Measurements from ENCODE around the gene SLC39A3. TPM values are rescaled to one million over a fixed set of nuclear protein-coding genes. Genes with fewer than 3 reads are reported as not detected.
A peak's percentile ranks its signal among the peaks of the same experiment; 100 is the strongest.
"Not testable (repeated sequence)": the region's sequence is repeated elsewhere in the genome, so short reads cannot be mapped to it uniquely, and the experiment has no call there.

The SLC39A3 gene
- total and polyA plus RNA-seq, 4 donors, result 22.4 to 56.5 (median 42.7) TPM

- WGBS (ENCODE audit: insufficient coverage), result 86% methylated on average over 43 of the region's 52 CpGs
Observed at GRCh38 chr19:2717638-2718541, 21.9 kb downstream of the SLC39A3 start.

GRCh38 chr19:2716722-2717637, 22.8 kb downstream of the SLC39A3 start:
- H3K4me3 ChIP-seq (ENCODE audit: low read depth, low read length), result no peak overlapping the region
- H3K4me1 ChIP-seq (ENCODE audit: control insufficient read depth, insufficient read depth, low read length), result peaks cover 24% of the 10 kb centered on the region
- H3K36me3 ChIP-seq (ENCODE audit: control insufficient read depth, insufficient read depth, low read length), result peaks cover 39% of the 10 kb centered on the region
- H3K27ac ChIP-seq (ENCODE audit: low read depth, low read length), result no peak overlapping the region
- peak in 1 of 6 donors; percentile 0 for DNase-seq (ENCODE audit: low read depth in 4 of 6, low spot score in 6 of 6)
- no peaks in the 10 kb centered on the region for H3K27me3 ChIP-seq (ENCODE audit: control insufficient read depth, insufficient read depth, low read length)
- WGBS (ENCODE audit: insufficient coverage), result 93% methylated on average over 44 of the region's 51 CpGs
- peaks cover 2% of the 10 kb centered on the region for H3K9me3 ChIP-seq (ENCODE audit: control insufficient read depth, insufficient read depth, low read length)

More at GRCh38 chr19:2717638-2718541, 21.9 kb downstream of the SLC39A3 start:
- Histone ChIP-seq H3K4me3 (ENCODE audit: low read depth, low read length) (no peak overlapping the region), H3K27ac (ENCODE audit: low read depth, low read length) (no peak overlapping the region), H3K9me3 (ENCODE audit: control insufficient read depth, insufficient read depth, low read length) (peaks cover 2% of the 10 kb centered on the region), H3K27me3 (ENCODE audit: control insufficient read depth, insufficient read depth, low read length) (peaks cover 5% of the 10 kb centered on the region), H3K36me3 (ENCODE audit: control insufficient read depth, insufficient read depth, low read length) (peaks cover 39% of the 10 kb centered on the region), H3K4me1 (ENCODE audit: control insufficient read depth, insufficient read depth, low read length) (peaks cover 34% of the 10 kb centered on the region)
- peak in 1 of 6 donors; percentile 0 for DNase-seq (ENCODE audit: low read depth in 4 of 6, low spot score in 6 of 6)

- WGBS (ENCODE audit: insufficient coverage), result 97% methylated on average over 14 of the region's 19 CpGs
Observed at GRCh38 chr19:2716275-2716650, 23.6 kb downstream of the SLC39A3 start.

GRCh38 chr19:2715470-2716274, 24.1 kb downstream of the SLC39A3 start:
- WGBS (ENCODE audit: insufficient coverage), result 83% methylated on average over 7 of the region's 12 CpGs
- Histone ChIP-seq H3K4me3 (ENCODE audit: low read depth, low read length) (no peak overlapping the region), H3K4me1 (ENCODE audit: control insufficient read depth, insufficient read depth, low read length) (peaks cover 17% of the 10 kb centered on the region), H3K36me3 (ENCODE audit: control insufficient read depth, insufficient read depth, low read length) (peaks cover 39% of the 10 kb centered on the region), H3K27me3 (ENCODE audit: control insufficient read depth, insufficient read depth, low read length) (no peaks in the 10 kb centered on the region), H3K9me3 (ENCODE audit: control insufficient read depth, insufficient read depth, low read length) (peaks cover 2% of the 10 kb centered on the region), H3K27ac (ENCODE audit: low read depth, low read length) (no peak overlapping the region)
- no peak for DNase-seq (ENCODE audit: low read depth in 4 of 6, low spot score in 6 of 6)

More at GRCh38 chr19:2716275-2716650, 23.6 kb downstream of the SLC39A3 start:
- Histone ChIP-seq H3K36me3 (ENCODE audit: control insufficient read depth, insufficient read depth, low read length) (peaks cover 39% of the 10 kb centered on the region), H3K4me3 (ENCODE audit: low read depth, low read length) (no peak overlapping the region), H3K4me1 (ENCODE audit: control insufficient read depth, insufficient read depth, low read length) (peaks cover 18% of the 10 kb centered on the region), H3K27me3 (ENCODE audit: control insufficient read depth, insufficient read depth, low read length) (no peaks in the 10 kb centered on the region), H3K9me3 (ENCODE audit: control insufficient read depth, insufficient read depth, low read length) (peaks cover 2% of the 10 kb centered on the region), H3K27ac (ENCODE audit: low read depth, low read length) (no peak overlapping the region)
- no peak for DNase-seq (ENCODE audit: low read depth in 4 of 6, low spot score in 6 of 6)

GRCh38 chr19:2714531-2715269, 25.1 kb downstream of the SLC39A3 start:
- 93% methylated on average over 12 of the region's 16 CpGs for WGBS (ENCODE audit: insufficient coverage)

GRCh38 chr19:2714102-2714501, 25.7 kb downstream of the SLC39A3 start:
- WGBS (ENCODE audit: insufficient coverage), result no CpG with 5 or more reads among the region's 1 CpG
- H3K36me3 ChIP-seq (ENCODE audit: control insufficient read depth, insufficient read depth, low read length), result peaks cover 39% of the 10 kb centered on the region
- not testable (repeated sequence) for H3K27me3 ChIP-seq (ENCODE audit: control insufficient read depth, insufficient read depth, low read length); DNase-seq (ENCODE audit: low read depth in 4 of 6, low spot score in 6 of 6); H3K9me3 ChIP-seq (ENCODE audit: control insufficient read depth, insufficient read depth, low read length); H3K27ac ChIP-seq (ENCODE audit: low read depth, low read length); H3K4me1 ChIP-seq (ENCODE audit: control insufficient read depth, insufficient read depth, low read length); H3K4me3 ChIP-seq (ENCODE audit: low read depth, low read length)

More at GRCh38 chr19:2714531-2715269, 25.1 kb downstream of the SLC39A3 start:
- H3K27me3 ChIP-seq (ENCODE audit: control insufficient read depth, insufficient read depth, low read length), result no peaks in the 10 kb centered on the region
- no peak for DNase-seq (ENCODE audit: low read depth in 4 of 6, low spot score in 6 of 6)
- H3K4me1 ChIP-seq (ENCODE audit: control insufficient read depth, insufficient read depth, low read length), result peaks cover 7% of the 10 kb centered on the region
- H3K36me3 ChIP-seq (ENCODE audit: control insufficient read depth, insufficient read depth, low read length), result peaks cover 39% of the 10 kb centered on the region
- no peak overlapping the region for H3K27ac ChIP-seq (ENCODE audit: low read depth, low read length)
- H3K4me3 ChIP-seq (ENCODE audit: low read depth, low read length), result no peak overlapping the region
- peaks cover 2% of the 10 kb centered on the region for H3K9me3 ChIP-seq (ENCODE audit: control insufficient read depth, insufficient read depth, low read length)

- WGBS (ENCODE audit: insufficient coverage), result no CpG with 5 or more reads among the region's 3 CpGs
- peaks cover 38% of the 10 kb centered on the region for H3K36me3 ChIP-seq (ENCODE audit: control insufficient read depth, insufficient read depth, low read length)
- H3K4me3 ChIP-seq (ENCODE audit: low read depth, low read length); H3K27me3 ChIP-seq (ENCODE audit: control insufficient read depth, insufficient read depth, low read length); H3K9me3 ChIP-seq (ENCODE audit: control insufficient read depth, insufficient read depth, low read length); H3K27ac ChIP-seq (ENCODE audit: low read depth, low read length); DNase-seq (ENCODE audit: low read depth in 4 of 6, low spot score in 6 of 6); H3K4me1 ChIP-seq (ENCODE audit: control insufficient read depth, insufficient read depth, low read length): not testable (repeated sequence)
Observed at GRCh38 chr19:2713170-2713569, 26.6 kb downstream of the SLC39A3 start.

- Histone ChIP-seq H3K9me3 (ENCODE audit: control insufficient read depth, insufficient read depth, low read length) (peaks cover 2% of the 10 kb centered on the region), H3K4me1 (ENCODE audit: control insufficient read depth, insufficient read depth, low read length) (no peaks in the 10 kb centered on the region), H3K36me3 (ENCODE audit: control insufficient read depth, insufficient read depth, low read length) (peaks cover 25% of the 10 kb centered on the region), H3K27ac (ENCODE audit: low read depth, low read length) (no peak overlapping the region), H3K4me3 (ENCODE audit: low read depth, low read length) (no peak overlapping the region), H3K27me3 (ENCODE audit: control insufficient read depth, insufficient read depth, low read length) (no peaks in the 10 kb centered on the region)
- WGBS (ENCODE audit: insufficient coverage), result 65% methylated on average over 3 of the region's 5 CpGs
- no peak for DNase-seq (ENCODE audit: low read depth in 4 of 6, low spot score in 6 of 6)
Observed at GRCh38 chr19:2711875-2712205, 28.0 kb downstream of the SLC39A3 start.

Measured in spinal cord (tissue), 10 donors.